Tongue (tissue), 2 donors: ENCODE data around the gene DCAF7. TPM values are rescaled to one million over a fixed set of nuclear protein-coding genes. Genes with fewer than 3 reads are reported as not detected.

Source experiments
- DNase-seq: peaks from one replicate; pipeline ENCODE4 v3.0.0-alpha.2; 2015
- total RNA-seq: library from RNA; depleted of rRNA; stranded (reverse); fragments of >200 nt; gene quantifications from one replicate; pipeline ENCODE4 v1.2.3, GENCODE V29; 2014

The DCAF7 gene
- total RNA-seq, 1 donor from 2014 or later = 30.4 TPM

DNA sequence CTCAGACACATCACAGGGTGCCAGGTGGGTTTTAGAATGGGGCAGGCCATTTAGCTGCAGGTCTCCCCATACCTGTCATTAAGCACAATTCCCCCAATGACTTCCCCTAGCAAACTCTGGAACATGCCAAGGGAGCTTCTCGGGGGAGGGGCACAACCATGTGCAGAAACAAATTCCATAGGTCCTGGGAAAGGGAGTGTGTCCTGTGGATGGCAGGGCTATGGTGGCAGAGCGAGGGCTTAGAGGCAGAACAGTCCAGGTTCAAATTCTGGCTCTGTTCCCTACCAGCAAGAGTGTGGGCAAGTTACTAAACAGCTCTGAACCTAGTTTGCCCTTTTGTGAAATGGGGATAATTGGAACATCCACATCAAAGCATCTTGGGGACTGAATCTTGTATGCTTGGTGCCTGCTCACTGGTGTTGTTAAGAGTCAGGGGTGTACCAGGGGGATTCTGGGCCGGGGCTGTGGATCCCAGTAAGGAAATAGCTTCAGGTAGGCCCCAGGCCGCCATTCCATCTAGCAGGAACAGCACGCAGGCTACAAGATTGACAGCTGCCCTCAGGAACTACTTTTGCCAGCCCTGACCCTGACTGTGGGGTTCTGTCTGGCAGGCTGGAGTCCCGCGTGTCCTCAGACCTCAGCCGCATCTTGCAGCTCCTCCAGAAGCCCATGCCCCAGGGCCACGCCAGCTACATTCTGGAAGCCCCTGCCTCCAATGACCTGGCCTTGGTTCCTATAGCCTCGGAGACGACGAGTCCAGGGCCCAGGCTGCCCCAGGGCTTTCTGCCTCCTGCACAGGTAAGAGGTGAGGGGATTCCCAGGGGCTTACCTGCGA, 5.6 kb upstream of the DCAF7 start:
- no peak for DNase-seq

DNA sequence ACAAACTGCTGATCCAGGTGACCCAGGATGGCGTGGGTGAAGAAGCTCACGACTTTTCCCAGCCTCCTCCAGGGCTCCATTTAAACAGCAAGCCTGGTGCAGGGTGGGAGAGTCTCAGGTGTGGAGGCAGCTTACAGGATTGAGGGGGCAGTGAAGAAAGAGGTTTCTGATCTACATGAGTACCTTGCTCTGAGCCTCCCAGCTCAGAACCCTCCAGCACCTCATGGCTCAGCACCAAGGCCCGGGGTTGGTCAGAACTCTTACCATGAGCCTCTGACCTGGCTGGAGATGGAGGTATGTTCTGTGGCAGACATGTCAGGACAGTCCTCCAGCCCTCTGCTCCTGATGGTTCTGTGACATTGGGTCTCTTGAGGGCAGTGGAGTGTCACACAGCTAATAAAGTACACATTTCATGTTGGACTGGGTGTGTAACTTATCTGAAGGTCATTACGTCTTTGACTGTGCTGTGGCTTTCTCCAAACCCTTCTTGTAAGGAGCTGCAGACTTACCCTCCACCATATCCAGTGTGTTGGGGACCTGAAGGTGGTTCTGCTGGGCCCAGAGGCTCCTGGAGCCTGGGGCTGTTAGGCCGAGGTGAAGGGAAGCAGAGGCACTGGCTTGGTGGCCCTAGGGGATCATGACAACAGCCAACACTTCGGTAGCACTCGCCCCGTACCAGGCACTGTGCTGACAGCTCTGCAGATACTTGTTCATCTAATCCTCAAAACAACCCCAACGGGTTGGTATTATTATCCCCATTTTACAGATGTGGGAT, 3.8 kb upstream of the DCAF7 start:
- DNase-seq = no peak

DNA sequence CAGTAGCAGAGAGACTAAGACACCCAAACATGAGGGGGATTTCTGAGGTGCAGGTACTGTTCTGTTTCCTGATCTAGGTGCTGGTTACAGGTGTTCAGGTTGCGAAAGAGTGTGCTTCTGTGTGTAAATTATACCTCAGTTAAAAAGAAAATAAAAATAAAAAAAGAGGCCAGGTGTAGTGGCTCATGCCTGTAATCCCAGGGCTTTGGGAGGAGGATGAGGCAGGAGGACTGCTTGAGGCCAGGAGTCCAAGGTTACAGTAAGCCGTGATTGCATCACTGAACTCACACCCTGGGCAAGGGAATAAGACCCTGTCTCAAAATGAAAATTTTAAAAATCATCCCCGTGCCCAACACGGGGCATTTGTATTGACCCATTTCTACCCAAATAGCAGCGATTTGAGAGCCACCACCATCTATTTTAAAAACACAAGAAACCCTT, 3.2 kb upstream of the DCAF7 start:
- DNase-seq = no peak

DNA sequence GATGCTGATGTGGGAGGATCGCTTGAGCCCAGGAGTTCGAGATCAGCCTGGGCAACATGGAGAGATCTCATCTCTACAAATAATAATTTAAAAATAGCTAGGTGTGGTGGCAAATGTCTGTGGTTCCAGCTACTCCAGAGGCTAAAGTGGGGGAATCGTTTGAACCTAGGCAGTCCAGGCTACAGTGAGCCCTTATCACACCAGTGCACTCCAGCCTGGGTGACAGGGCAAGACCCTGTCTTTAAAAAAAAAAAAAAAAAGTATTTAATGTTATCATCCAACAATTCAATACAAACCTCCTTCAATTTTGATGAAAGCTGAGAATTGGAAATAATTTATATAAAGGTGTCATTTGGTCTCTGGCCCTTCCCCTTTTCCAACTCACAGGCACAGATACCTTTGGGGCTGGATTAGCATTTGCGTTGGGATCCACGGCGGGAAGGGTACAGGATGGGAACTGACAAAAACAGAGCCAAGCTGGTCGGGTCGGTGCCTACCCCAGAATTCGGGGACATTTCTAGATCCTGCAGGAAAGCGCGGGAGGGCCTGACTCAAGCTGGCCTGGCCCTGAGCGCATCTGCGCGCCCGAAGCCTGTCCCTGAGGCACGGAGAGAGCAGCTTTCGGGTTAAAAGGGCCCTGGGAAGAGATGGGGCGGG, 860 bp upstream of the DCAF7 start:
- no peak for DNase-seq

DNA sequence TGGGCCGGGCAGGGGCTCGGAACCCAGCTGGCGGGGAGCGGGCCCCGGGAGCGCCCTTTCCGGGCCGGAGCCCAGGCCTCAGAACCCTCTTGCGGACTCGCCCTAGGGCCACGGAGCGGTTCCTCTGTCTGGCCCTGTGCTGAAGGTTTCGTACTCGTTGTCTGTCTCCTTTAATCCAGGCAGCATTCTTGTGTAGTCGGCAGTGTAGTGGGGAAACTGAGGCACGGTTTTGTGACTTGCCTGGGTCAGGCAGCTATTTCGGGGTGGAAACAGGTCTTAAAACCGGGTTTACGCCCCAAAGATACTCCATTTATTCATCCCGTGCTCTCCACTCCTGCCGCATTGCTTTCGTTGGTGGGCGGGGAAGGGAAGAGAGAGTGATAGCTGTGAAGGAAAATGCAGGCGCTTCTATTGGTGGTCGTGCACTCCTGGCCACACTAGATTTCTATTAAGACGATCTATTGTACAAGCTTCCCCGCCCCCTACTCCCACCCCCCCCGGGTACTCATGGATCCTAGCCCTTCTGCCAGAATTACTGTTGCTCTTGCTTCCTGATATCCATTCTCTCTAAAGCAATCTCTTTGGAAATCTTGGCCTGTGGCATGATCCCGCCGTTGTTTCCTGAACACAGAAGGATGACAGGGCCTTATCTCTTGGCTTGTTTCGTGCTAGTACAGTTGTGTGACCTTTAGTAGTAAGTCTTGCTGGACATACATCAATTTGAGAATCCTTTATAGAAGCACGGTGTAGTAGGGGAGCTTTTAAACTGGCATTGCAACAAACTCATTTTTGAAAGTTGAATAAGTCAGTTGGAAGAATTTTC, 751 bp downstream of the DCAF7 start:
- DNase-seq = peak; percentile 75

DNA sequence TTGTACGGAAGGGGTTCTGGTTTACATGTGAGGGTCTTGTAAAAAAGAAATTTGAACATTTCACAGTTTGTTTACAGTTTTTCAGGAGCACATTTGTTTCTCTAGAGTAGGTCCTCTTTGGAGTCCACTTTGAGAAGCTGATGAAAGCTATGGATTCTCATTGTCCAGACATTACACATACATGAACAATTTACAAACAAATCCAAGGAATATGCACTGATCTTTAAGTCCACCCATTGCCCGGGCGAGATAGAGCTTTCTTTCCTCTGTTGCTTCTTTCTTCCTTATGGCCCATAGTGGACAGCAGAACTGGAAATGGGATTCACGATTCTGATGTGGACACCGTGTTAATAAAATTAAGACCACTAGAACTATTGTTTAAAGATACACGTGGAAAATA, 1.9 kb downstream of the DCAF7 start:
- no peak for DNase-seq

DNA sequence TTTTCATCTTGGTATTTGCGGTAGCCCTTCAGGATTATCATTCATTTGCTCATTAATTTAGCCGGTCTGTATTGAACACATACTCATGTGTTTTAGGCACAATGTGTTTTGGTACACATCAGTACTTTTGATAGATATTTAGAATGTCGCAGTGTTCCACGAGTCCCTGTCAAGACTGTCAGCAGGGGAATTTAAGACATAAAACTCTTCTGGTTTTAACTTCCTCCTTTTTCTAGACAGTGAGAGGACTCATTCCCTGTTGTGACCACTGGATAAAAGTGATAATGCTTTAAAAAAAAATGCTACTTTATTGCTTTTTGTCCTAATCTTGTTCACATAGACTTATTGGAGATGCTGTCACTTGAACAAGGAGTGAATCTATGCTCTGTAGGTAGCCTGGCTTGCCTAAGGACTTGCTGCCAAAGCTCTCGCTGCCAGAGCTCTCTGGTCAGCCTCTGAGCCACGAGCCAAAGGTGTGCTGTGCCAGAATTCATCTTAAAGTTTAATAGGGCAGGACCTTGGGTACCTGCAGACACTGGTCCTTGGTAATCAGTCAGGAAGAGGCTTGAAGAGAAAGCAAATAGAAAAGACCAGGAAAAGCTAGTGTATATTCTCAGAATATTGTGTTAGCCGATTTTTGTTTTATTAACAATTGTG, 5.4 kb downstream of the DCAF7 start:
- no peak for DNase-seq

DNA sequence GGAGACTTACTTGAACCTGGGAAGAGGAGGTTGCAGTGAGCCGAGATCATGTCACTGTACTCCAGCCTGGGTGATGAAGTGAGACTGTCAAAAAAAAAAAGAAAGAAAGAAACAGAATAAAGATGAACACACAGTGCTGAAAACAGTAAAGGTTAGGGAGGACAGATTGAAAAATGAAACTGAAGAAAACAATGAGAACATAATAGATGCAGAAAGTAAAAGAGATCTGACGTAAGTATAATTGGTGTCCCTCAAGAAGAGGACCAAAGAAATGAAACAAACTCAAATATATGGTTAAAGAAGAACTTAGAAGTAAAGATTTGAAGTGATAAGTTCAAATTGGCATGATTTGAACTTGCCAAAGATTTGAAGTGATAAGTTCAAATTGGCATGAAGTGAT, 7.1 kb downstream of the DCAF7 start:
- DNase-seq = no peak

DNA sequence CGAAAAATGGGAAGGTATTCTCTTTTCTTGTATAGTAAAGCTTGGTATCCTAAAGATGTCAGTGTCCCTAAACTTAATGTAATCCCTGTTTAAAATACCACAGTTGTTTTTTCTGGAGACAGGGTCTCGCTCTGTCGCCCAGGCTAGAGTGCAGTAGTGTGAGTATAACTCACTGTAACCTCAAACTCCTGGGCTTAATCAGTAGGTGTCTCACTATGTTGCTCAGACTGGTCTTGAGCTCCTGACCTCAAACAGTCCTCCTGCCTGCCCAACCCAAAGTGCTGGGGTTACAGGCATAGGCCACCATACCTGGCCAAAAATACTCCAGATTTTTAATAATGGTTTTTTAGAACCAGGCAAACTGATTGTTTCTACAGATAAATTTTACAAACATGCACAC, 8.2 kb downstream of the DCAF7 start:
- DNase-seq = no peak

DNA sequence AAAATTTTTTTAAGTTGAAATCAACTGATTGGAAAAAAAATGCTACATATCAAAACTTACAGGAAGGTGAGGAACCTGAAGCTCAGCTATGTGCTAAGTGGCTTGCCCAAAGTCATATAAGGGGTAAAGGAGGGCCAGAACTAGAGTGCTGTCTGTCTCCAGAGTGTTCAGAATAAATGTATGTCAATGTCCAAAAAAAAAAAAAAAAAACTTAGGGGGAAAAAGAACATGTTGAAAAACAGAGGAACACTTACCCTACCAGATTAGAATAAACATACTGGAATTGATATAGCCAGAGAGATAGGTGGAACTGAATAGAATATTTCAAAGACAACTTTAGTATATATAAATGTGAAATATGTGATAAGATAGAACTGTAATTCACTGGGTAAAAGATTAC, 11.5 kb downstream of the DCAF7 start:
- DNase-seq = no peak

DNA sequence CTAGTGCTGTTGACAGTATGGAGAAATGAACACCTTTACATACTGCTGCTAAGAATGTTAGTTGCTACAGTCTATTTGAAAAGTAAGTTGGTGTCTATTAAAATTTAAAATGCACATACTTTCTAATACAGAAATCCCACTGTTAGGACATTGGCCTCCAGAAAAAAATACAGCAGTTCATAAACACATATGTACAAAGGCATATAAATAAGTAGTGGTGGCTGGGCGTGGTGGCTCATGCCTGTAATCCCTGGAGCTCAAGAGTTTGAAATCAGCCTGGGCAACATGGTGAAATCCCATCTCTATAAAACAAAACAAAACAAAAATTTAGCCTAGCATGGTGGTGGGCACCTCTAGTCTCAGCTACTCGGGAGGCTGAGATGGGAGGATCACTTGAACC, 13.1 kb downstream of the DCAF7 start:
- no peak for DNase-seq

DNA sequence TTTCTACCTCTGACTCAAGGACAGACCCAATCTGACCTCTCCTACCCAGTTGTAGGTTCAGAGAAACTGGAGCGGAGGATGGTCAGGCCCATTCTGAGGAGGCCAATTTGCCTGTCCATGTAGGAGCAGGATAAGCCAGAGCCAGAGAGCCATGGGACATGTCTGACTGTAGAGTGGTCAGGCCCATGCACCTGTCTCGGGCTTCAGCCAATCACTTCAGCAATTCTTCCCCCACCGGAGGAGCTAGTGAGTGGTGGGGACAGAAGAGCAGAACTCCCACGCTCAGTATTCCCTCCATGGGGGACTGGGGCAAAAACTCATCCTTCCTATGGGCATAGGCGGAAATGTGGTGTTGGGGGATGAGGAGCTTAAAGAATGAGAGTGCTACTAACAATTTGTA, 14.3 kb downstream of the DCAF7 start:
- no peak for DNase-seq

DNA sequence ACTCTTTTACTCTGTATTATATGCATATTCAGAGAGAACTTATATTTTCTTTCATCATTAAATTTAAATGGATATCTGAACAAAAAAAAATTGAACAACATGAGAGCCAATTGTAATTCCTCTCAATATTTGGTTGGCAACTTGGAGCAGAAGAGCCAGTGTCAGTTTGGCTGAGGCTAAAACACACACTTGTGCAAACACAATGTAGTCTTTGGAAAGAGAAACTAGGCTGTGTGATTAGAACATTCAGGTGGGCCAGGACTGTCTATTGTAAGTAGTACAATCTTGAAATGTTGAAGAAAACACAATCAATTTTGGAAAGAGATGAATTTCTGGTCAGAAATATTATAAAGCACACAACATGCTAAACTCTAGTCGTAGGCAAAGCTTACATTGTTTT, 17.0 kb downstream of the DCAF7 start:
- no peak for DNase-seq

DNA sequence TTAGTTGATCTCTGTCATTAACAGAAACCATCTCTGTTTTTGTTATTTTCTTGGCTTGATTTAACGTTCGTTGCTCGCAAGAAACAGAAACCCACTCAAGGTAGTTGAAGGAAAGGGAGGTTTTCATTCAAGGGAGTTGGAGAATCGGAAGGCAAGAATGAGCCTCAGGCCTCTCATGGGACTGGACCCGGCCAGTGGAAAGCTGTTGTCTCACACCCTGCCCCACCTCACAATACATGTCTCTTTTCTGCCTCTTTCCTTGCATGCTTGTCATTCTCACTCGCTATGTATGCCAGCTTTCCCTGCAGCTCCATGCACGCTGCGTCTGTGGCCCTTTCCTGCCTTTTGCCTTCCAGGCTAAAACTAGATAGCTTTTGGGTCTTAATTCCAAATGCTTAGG, 18.3 kb downstream of the DCAF7 start:
- no peak for DNase-seq

DNA sequence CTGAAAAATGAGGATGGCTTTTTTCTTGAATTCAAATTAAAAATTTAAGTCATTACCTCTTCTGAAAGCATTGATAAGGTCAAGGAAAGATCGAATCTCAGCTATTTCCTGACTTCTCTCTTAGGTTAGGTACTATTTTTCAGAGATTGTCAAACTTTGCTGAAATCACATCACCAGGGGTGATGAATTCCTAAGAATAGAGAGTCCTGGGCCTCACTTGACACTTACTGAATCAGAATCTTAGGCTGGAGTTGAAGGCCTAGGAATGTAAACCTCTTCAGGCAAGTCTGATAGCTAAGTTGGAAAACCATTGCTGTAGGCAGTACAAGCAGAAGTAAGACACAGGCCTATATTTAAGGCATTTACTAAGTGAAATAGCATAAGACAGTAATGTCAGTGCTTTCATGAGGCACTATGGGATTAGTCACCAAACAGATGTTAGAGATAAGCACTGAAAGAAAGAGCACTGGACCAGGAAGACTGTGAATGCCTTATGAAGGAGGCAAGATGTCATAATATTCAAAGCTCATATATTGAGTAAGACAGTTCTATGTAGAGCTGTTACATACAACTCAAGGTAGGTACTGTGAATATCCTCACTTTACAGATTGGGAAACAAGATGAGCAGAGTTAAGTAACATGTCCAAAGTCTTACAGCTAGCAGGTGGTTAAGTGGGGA, 21.5 kb downstream of the DCAF7 start:
- no peak for DNase-seq

DNA sequence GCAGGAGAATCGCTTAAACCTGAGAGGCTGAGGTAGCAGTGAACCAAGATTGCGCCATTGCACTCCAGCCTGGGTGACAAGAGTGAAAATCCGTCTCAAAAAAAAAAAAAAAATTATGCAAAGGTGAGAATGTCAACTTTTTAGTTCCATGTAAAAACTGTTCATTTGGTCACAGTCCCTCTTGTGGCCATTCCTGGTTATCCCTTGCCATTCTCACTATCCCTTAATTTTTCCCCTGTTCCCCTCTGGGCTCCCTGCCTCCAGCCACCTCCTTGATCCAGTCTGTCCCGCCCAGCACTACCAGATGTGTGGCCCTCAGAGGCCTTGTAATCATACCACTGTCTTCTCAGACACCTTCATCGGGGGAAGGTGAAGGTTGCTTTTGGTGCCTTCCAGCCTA, 23.4 kb downstream of the DCAF7 start:
- no peak for DNase-seq

DNA sequence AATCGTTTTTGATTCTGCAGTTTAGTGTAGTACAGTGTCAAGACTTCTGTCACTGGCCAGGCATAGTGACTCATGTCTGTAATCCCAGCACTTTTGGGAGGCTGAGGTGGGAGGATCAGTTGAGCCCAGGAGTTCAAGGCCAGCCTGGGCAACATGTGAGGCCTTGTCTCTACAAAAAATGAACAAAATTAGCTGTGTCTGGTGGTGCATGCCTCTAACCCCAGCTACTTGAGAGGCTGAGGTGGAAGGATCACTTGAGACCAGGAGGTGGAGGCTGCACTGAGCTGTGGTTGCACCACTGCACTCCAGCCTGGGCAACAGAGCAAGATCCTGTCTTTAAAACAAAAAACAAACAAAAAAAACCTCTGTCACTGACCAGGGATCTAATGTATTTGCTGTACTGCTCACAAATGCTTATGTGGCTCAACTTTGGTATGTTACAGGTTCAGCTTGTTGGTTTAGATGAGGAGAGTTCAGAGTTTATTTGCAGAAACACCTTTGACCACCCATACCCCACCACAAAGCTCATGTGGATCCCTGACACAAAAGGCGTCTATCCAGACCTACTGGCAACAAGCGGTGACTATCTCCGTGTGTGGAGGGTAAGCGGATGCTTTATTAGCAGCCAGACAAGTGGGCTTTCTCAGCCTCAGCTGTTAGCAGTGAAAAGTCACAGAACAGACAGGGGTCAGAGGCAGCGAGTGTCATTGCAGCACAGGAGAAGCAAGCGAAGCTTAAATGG, 27.9 kb downstream of the DCAF7 start:
- DNase-seq = no peak

DNA sequence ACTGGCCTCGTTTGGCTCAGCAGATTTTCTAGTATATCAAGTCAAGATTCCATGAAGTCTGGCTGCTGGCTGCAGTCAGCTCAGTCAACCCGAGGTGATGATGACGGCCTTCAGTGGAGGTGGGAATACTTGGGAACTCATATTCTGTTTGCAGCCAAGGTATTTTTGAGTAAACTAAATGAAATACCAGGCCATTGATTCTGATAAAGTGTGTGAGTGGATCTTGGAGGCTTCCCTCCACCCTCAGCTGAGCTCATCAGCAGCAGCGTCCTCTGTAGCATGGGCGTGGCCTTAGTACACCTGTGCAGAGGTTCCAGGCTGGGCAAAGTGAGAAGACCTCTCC, 28.5 kb downstream of the DCAF7 start:
- DNase-seq = no peak

DNA sequence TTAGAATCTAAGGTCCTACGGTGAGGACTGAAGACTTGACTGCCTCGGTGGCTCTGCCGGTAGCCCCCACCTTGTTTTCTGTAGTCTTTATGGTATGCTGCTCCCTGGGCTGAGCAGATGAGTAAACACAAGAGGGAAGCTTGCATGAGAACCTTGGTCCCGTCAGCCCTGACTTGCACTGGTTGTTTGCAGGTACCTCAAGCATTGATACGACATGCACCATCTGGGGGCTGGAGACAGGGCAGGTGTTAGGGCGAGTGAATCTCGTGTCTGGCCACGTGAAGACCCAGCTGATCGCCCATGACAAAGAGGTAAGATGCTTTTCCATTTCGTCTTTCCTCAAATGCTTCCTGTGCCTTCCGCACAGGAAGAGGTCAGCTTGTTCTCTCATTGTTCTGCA, 29.4 kb downstream of the DCAF7 start:
- DNase-seq = no peak

DNA sequence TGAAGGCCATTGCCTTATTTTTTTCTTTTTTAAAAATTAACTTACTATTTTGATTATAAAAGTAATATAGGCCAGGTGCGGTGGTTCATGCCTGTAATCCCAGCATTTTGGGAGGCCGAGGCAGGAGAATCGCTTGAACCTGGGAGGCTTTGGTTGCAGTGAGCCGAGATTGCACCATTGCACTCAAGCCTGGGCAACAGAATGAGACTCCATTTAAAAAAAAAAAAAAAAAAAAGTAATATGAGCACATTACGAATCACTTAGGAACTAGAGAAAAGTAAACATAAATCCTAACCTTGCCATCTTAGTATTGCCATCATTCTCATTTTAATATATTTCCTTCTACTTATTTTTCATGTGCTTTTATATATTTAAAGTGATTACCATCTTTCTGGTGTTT, 37.5 kb downstream of the DCAF7 start:
- DNase-seq = no peak

DNA sequence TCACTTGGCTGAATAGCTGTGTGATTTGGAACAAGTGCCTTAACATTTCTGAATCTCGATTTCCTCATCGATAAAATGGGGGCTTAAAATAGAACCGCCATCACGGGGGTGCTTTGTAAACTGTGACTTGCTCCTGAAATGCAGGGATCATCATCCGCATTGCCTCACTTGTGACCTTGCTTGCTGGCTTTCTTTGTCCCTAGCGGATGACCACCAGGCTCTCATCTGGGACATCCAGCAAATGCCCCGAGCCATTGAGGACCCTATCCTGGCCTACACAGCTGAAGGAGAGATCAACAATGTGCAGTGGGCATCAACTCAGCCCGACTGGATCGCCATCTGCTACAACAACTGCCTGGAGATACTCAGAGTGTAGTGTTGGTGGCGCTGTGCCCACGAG, 38.5 kb downstream of the DCAF7 start:
- DNase-seq = no peak
